T-helper 1 cell (primary cell): ENCODE measurements around the gene MMP24.

ENCODE experiments used
- DNase-seq, 5 donors: peaks; one replicate each; pipeline ENCODE4 v3.0.0-alpha.2; 2012 to 2020

Gene MMP24

GRCh38 chr20:35281506-35282101 lies 55.1 kb downstream of the MMP24 start:
- DNase-seq, result no peak

GRCh38 chr20:35283441-35284266 lies 57.2 kb downstream of the MMP24 start:
- DNase-seq, result no peak

GRCh38 chr20:35284267-35284991 lies 57.9 kb downstream of the MMP24 start, which contains the start of gene EIF6:
Gene EIF6, minus strand, starts transcription at chr20:35284772. Its CDS starts 285 bp downstream, at chr20:35284487.
- DNase-seq, result peak; percentile 34 to 84 (median 47)

GRCh38 chr20:35284992-35285805 lies 58.7 kb downstream of the MMP24 start:
- DNase-seq, result no peak

- DNase-seq, result no peak
Observed at GRCh38 chr20:35285806-35286076, 59.3 kb downstream of the MMP24 start.

GRCh38 chr20:35286077-35286898 lies 59.8 kb downstream of the MMP24 start:
- no peak for DNase-seq

- DNase-seq, result no peak
Observed at GRCh38 chr20:35286899-35287508, 60.5 kb downstream of the MMP24 start.

- no peak for DNase-seq
Observed at GRCh38 chr20:35287509-35288324, 61.2 kb downstream of the MMP24 start.

GRCh38 chr20:35288325-35289060 lies 62.0 kb downstream of the MMP24 start:
- DNase-seq, result no peak

- no peak for DNase-seq
Observed at GRCh38 chr20:35290186-35290886, 63.8 kb downstream of the MMP24 start.

GRCh38 chr20:35290887-35291417 lies 64.5 kb downstream of the MMP24 start:
- no peak for DNase-seq

GRCh38 chr20:35291654-35292503 lies 65.4 kb downstream of the MMP24 start, which contains the start of gene FAM83C:
Gene FAM83C, minus strand, starts transcription at chr20:35292425. Its CDS starts 121 bp downstream, at chr20:35292304.
- DNase-seq, result no peak

- no peak for DNase-seq
Observed at GRCh38 chr20:35292504-35293285, 66.2 kb downstream of the MMP24 start.

GRCh38 chr20:35293303-35294292 lies 67.1 kb downstream of the MMP24 start:
- DNase-seq, result no peak

- DNase-seq, result no peak
Observed at GRCh38 chr20:35294293-35294685, 67.8 kb downstream of the MMP24 start.

- DNase-seq, result no peak
Observed at GRCh38 chr20:35295058-35295457, 68.6 kb downstream of the MMP24 start.
